Measurements from ENCODE around the gene HIP1R.

HIP1R gene

DNA sequence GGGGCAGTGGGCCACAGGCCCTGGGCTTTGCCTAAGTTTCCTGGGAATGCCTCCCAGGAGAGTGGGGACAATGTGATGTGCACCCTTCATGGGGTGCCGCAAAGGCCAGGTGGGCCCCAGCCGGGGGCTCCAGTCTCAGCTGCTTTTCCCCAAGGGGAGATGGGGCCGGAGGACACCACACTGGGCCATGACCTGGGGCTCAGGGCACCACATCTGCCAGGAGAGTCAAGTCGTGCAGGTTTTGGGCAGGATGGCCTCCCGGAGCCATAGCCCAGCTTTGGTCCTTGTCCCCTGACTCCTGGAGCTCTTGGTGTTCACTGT lies 12.2 kb downstream of the HIP1R start:
- DNase-seq (ENCODE audit: low spot score), result no peak

- no peak for DNase-seq (ENCODE audit: low spot score)
Measured at GRCh38 chr12:122847921-122848421, 12.7 kb downstream of the HIP1R start.

DNA sequence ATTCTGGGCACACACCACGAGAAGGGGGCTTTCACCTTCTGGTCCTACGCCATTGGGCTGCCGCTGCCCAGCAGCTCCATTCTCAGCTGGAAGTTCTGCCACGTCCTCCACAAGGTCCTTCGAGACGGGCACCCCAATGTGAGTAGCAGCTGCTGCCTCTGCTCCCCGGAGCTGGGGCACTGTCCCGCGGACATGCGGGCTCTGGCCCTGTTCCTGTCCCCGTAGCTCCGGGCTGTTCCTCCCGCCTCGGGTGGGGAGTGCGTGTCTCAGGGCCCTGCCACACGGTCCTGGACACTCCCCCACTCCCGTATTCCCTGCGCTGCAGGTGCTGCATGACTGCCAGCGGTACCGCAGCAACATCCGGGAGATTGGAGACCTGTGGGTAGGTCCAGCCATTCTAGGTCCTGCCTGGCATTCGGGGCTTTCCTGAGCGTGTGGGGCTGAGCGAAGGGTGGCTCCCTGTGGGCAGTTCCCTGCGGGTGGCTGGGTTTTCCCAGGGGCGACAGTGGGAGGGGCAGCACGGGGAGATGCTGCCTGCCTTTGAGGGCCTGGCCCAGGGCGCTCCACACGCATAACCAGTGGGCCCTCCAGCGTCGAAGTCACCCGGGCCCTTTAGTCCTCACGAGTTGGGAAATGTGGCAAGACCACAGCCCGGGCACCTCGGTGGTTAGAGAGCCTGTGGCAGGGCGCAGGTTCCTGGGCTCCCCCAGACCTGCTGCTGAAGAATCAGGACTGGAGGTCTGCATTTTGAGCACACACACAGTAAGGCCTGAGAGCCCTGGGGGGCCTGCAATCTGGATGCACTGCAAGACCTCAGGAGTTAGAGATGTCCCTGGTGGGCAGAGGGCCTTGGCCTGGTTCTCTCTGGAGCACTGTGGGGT lies 13.5 kb downstream of the HIP1R start:
- no peak for DNase-seq (ENCODE audit: low spot score)

DNA sequence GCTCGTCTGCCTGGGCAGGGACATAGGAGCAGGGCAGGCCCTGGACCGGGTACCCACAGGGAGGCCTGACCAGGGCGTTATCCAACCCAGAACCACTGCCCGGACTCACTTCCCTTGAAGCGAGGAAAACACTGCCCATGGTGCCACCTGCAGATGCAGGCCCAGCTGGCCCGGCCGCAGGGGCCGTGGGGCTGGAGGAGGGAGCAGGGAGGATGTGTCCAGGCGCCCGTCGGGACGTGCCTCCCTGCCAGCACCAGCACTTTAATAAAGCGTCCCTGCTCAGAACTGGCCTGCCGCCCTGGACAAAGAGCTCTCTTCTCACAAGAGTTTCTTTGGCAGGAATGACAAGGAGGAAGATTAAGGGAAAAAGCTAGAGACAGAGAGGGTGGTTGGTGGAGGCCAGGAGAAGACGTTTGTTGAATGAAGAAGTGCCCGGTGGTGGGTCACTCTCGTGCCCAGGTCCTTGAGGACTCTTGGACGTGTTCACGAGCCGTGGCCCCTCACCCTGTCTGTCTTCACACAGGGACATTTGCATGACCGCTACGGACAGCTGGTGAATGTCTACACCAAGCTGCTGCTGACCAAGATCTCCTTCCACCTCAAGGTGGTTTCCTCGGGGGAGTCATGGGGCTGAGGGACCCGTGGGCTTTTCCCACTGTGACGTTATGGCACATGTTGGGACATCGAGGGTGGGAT lies 14.2 kb downstream of the HIP1R start:
- DNase-seq (ENCODE audit: low spot score), result no peak

- DNase-seq (ENCODE audit: low spot score), result no peak
Measured at GRCh38 chr12:122850048-122850445, 14.8 kb downstream of the HIP1R start.

GRCh38 chr12:122850695-122851350 lies 15.6 kb downstream of the HIP1R start:
- no peak for DNase-seq (ENCODE audit: low spot score)

DNA sequence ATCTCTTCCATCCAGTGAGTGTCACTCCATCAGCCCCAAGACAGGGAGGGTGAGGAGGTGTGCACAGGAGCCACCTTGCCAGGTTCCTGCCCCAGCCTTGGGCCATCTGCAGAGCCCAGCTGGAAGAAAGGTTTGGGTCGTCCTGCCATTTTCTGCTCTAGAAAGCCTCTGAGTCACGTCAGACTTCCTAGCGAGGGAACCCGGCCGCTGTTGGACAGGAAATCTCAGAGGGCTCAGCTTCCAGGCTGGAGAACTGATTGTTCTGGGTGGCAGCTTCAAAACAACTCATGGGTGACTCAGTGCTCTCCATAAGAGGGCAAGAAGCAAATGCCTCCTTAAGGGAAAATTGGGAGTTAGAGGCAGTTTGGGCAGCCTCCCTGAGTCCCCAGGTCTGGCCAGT lies 16.6 kb downstream of the HIP1R start:
- no peak for DNase-seq (ENCODE audit: low spot score)

- DNase-seq (ENCODE audit: low spot score), result no peak
Measured at GRCh38 chr12:122852336-122853275, 17.3 kb downstream of the HIP1R start.

GRCh38 chr12:122853582-122854245 lies 18.5 kb downstream of the HIP1R start:
- DNase-seq (ENCODE audit: low spot score), result no peak

DNA sequence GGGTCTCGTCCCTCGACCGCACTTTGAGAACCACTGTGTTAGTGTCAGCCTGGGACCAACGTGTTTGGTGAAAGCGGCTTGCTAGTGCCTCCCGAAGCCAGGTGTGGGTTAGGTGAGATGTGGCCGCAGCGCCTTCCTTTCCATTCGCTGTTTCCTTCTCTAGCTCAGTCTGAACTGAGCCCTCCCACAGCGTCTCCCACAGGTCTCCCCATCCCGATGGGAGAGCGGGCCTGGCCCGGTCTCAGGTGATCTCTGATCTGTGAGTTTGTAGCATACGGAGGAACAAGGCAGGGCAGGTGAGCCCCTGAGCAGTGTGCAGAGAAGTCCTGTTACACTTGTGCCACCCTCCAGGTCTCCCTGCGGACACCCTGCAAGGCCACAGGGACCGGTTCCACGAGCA lies 19.3 kb downstream of the HIP1R start:
- DNase-seq (ENCODE audit: low spot score), result no peak

DNA sequence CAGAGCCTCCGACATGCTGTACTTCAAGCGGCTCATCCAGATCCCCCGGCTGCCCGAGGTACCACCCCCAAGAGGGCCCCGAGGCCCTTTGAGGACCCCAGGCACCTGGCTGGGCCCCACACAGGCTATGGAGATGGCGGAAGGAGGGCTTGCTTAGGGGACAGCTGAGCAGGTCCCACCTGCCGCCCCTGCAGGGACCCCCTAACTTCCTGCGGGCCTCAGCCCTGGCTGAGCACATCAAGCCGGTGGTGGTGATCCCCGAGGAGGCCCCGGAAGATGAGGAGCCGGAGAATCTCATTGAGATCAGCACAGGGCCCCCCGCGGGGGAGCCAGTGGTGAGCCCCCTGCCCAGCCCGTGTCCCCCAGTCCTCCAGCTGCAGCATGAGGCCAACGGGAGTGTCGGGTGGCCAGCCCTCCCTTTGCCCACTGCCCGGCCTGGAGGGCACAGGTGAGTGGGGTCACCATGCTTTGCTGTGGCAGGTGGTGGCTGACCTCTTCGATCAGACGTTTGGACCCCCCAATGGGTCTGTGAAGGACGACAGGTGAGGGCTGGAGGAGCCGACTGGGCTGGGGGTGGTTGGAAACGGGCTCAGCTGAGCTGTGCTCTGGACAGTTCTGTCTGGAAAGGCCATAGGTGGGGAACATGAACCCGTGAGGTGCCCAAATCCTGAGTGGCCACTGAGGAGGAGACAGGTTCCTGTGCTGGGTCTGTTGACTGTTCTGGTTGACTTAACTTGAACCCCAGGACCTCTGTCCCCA lies 20.0 kb downstream of the HIP1R start:
- no peak for DNase-seq (ENCODE audit: low spot score)

GRCh38 chr12:122855928-122856831 lies 20.9 kb downstream of the HIP1R start:
- no peak for DNase-seq (ENCODE audit: low spot score)

DNA sequence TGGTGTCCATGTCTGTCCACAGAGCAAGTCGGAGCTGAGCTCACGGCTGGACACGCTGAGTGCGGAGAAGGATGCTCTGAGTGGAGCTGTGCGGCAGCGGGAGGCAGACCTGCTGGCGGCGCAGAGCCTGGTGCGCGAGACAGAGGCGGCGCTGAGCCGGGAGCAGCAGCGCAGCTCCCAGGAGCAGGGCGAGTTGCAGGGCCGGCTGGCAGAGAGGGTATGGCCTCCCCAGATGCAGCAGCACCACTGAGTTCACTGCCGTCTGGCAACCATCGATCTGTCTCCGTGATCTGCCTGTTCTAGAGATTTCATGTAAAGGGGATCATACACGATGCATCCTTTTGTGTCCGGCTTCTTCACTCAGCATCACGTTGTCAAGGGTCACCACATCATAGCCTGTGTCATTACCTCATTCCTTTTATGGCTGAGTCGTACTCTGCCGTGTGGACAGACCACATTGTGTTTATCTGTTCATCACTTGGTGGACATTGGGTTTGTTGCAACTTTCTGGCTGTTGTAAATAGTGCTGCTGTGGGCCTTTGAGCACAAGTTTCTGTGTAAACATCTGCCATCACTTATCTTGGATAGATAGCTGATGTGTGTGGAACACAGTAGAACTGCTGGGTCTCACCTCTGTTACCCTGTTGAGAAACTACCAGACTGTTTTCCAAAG lies 21.9 kb downstream of the HIP1R start:
- DNase-seq (ENCODE audit: low spot score), result no peak

- no peak for DNase-seq (ENCODE audit: low spot score)
Measured at GRCh38 chr12:122858171-122858570, 22.9 kb downstream of the HIP1R start.

- no peak for DNase-seq (ENCODE audit: low spot score)
Measured at GRCh38 chr12:122858591-122859302, 23.5 kb downstream of the HIP1R start.

- no peak for DNase-seq (ENCODE audit: low spot score)
Measured at GRCh38 chr12:122859303-122860039, 24.2 kb downstream of the HIP1R start.
